ENCODE measurements around the gene NBPF8.
"Not testable (repeated sequence)": the region's sequence is repeated elsewhere in the genome, so short reads cannot be mapped to it uniquely, and the experiment has no call there.

DNA sequence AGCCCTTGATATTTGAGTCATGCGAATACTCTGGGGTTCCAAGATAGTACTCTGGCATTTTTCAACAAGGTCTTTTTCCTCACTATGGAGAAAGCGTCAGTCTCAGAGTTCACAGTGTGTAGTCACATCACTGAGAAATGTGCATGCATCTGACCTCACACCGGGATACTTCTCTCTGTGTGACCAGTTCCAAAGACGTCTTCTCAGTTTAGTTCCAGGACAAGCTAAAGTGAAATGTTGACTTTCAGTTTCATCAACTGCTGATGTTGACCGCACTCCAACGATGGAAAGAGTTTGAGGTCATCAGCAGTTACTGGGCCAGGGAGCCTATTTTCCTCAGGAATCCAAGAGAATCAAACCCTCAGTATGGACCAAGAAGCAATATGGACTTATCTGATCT is 47.1 kb upstream of the NBPF8 start:
- not testable (repeated sequence) for TF ChIP-seq EP300, POLR2AphosphoS5, POLR2A (IDR thresholded peaks at IDR 0.05)
- TF ChIP-seq, protein P1, sequence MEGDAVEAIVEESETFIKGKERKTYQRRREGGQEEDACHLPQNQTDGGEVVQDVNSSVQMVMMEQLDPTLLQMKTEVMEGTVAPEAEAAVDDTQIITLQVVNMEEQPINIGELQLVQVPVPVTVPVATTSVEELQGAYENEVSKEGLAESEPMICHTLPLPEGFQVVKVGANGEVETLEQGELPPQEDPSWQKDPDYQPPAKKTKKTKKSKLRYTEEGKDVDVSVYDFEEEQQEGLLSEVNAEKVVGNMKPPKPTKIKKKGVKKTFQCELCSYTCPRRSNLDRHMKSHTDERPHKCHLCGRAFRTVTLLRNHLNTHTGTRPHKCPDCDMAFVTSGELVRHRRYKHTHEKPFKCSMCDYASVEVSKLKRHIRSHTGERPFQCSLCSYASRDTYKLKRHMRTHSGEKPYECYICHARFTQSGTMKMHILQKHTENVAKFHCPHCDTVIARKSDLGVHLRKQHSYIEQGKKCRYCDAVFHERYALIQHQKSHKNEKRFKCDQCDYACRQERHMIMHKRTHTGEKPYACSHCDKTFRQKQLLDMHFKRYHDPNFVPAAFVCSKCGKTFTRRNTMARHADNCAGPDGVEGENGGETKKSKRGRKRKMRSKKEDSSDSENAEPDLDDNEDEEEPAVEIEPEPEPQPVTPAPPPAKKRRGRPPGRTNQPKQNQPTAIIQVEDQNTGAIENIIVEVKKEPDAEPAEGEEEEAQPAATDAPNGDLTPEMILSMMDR (IDR thresholded peaks at IDR 0.05): not testable (repeated sequence)
